Stomach (tissue), 4 donors: ENCODE data around the gene FOXP3.

ENCODE experiments used
- EP300 ChIP-seq: sonication (generic); formaldehyde crosslinking; IDR thresholded peaks from one replicate; pipeline ENCODE4 v1.6.1; 2017; ENCODE audit warnings: antibody characterized with exemption
- TF ChIP-seq, protein P1 (sequence below), 7 experiments: fragments of 450-650 bp in 4 of 7; fragments of 200-600 bp in 3 of 7; sonication (generic) in 3 of 7; IDR thresholded peaks; one replicate each; pipeline ENCODE4 v1.5.1; 2016 to 2019; ENCODE audit warnings: antibody characterized with exemption in 7 of 7, control low read depth in 2 of 7, mild to moderate bottlenecking in 1 of 7

DNA sequence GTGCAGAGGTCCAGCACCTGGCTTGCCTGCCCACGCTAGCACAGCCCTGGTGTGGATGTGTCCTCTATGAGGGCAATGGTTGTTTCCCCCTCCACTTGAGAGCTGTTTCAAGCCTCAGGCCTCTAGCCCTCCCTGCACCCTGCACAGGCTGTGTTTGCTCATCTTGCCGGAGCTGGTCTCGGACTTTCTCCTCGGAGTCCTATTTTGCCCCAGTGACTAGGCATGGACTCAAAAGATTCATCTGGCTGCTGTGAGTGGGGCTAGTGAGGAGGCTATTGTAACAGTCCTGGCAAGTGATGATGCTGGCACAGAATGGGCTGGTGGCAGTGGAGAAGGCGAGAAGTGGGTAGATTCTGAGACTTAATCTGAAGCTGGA, 5.8 kb downstream of the FOXP3 start:
- TF ChIP-seq, protein P1, sequence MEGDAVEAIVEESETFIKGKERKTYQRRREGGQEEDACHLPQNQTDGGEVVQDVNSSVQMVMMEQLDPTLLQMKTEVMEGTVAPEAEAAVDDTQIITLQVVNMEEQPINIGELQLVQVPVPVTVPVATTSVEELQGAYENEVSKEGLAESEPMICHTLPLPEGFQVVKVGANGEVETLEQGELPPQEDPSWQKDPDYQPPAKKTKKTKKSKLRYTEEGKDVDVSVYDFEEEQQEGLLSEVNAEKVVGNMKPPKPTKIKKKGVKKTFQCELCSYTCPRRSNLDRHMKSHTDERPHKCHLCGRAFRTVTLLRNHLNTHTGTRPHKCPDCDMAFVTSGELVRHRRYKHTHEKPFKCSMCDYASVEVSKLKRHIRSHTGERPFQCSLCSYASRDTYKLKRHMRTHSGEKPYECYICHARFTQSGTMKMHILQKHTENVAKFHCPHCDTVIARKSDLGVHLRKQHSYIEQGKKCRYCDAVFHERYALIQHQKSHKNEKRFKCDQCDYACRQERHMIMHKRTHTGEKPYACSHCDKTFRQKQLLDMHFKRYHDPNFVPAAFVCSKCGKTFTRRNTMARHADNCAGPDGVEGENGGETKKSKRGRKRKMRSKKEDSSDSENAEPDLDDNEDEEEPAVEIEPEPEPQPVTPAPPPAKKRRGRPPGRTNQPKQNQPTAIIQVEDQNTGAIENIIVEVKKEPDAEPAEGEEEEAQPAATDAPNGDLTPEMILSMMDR (IDR thresholded peaks at IDR 0.05), result no peak
- TF ChIP-seq EP300, result no peak
